ENCODE results near the gene DPH2. TPM values are rescaled to one million over a fixed set of nuclear protein-coding genes. Genes with fewer than 3 reads are reported as not detected.

DPH2 gene
- total and polyA plus RNA-seq, 2 of the 8 experiments (the other 6 are each of a cell fraction or from before 2014, with no cell fraction given): 64.9 to 92.1 TPM

DNA sequence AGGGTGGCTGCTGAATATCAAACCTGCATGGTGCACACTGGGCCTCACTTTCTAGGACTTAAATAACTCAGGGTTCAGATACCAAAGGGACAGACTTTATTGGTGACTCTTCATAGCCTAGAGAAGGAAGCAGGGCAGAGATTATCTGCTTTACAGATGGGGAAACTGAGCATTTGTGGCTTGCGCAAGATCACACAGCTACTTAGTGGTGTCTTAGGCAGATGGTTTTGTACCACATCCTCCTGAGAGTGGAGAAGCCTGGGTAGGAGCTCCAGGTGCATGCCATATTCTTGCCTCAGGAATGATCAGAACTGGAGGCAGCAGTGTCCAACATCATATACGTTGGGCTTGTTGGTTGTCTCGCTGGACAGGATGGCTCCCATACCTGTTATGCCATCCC, 6.8 kb upstream of the DPH2 start:
- H3K9me3 ChIP-seq (ENCODE audit: insufficient read depth in 2 of 2, low read depth in 1 of 2, low read length in 1 of 2): no peaks in the 10 kb centered on the region
- no peaks in the 10 kb centered on the region for H3K79me2 ChIP-seq (ENCODE audit: control insufficient read depth in 1 of 2, insufficient read depth in 2 of 2, low read length in 2 of 2)
- H3K36me3 ChIP-seq (ENCODE audit: control insufficient read depth in 2 of 4, insufficient read depth in 4 of 4, low read length in 3 of 4): peaks cover 0 to 4% (median 2%) of the 10 kb centered on the region in 4 experiments; a peak in 1 of 8 replicates
- no peaks in the 10 kb centered on the region for H3K4me1 ChIP-seq (replicated peaks in 1 of 4; ENCODE audit: control insufficient read depth in 3 of 4, insufficient read depth in 4 of 4, low read length in 3 of 4)
- H2BK5ac ChIP-seq (ENCODE audit: low read depth, low read length): no peak overlapping the region
- no peak overlapping the region for H3K27ac ChIP-seq (ENCODE audit: low read depth, low read length)
- H3K27me3 ChIP-seq (replicated peaks in 1 of 4; ENCODE audit: control insufficient read depth in 3 of 4, extremely low read depth in 1 of 4, insufficient read depth in 3 of 4, low read length in 3 of 4): no peaks in the 10 kb centered on the region
- no peak overlapping the region for H2BK15ac ChIP-seq (ENCODE audit: low read length)
- FAIRE-seq (no peak), DNase-seq (ENCODE audit: low read depth in 1 of 2, low spot score in 2 of 2) (no peak)
- H3K4me3 ChIP-seq (ENCODE audit: extremely low read depth in 1 of 4, insufficient read depth in 2 of 4, low read depth in 3 of 4, low read length in 4 of 4): no peak overlapping the region
- 92% methylated on average over 3 of the region's 3 CpGs; no CpG with 5 or more reads in 1 of the 2 experiments for WGBS, 2 experiments (ENCODE audit: extremely low coverage in 1 of 2, insufficient coverage in 1 of 2, insufficient read length in 1 of 2, insufficient replicate concordance in 2 of 2, low coverage in 1 of 2, low lambda C conversion rate in 2 of 2, missing lambda C conversion rate in 1 of 2)
- CTCF ChIA-PET (ENCODE audit: partially characterized antibody): interaction anchor here (1.4 kb wide), 2 partner anchors 10 to 29 kb away, joined by 3 to 4 read pairs; no protein-coding TSS in a partner anchor
- no peak overlapping the region for H3K9ac ChIP-seq (replicated peaks in 1 of 4; ENCODE audit: extremely low read depth in 1 of 4, low read depth in 3 of 4, low read length in 3 of 4)
- no peak overlapping the region for H2BK20ac ChIP-seq (ENCODE audit: low read length)
- no peak overlapping the region for H2BK12ac ChIP-seq (ENCODE audit: low read depth, low read length)
- no peak overlapping the region for H3K18ac ChIP-seq (ENCODE audit: extremely low read depth, low read length)
- no peak overlapping the region for H4K8ac ChIP-seq (ENCODE audit: extremely low read depth, insufficient read depth, low read length)
- H3K23ac ChIP-seq (ENCODE audit: insufficient read length): no peak overlapping the region
- no peak overlapping the region for H3K4me2 ChIP-seq (ENCODE audit: insufficient read depth in 1 of 2, low read depth in 2 of 2, low read length in 2 of 2)
- no peak overlapping the region for H4K91ac ChIP-seq (replicated peaks; ENCODE audit: insufficient read length, low read length)
- H2AFZ ChIP-seq (ENCODE audit: low read length): no peak overlapping the region
- no peaks in the 10 kb centered on the region for H3K79me1 ChIP-seq (ENCODE audit: low read depth, low read length)
- no peak overlapping the region for H3K56ac ChIP-seq (replicated peaks; ENCODE audit: insufficient read length, low read depth, low read length)
- peaks cover 6% of the 10 kb centered on the region; the same call in 1 of the 2 replicates for H3K23me2 ChIP-seq (ENCODE audit: low read depth, low read length)
- H2AK5ac ChIP-seq (ENCODE audit: low read depth, low read length): no peak overlapping the region
- no peak overlapping the region for H2BK120ac ChIP-seq (replicated peaks; ENCODE audit: low read depth, low read length)
- POLR2A ChIA-PET (ENCODE audit: partially characterized antibody): interaction anchor here (1.0 to 1.8 kb wide), 4 partner anchors 8 to 14 kb away, joined by 3 to 5 read pairs (median 3); no protein-coding TSS in a partner anchor
- no peak overlapping the region for H3K14ac ChIP-seq (ENCODE audit: insufficient read length)
- H4K20me1 ChIP-seq (replicated peaks in 1 of 2; ENCODE audit: control insufficient read depth in 1 of 2, insufficient read depth in 2 of 2, low read length in 2 of 2): peaks cover 0 to 3% of the 10 kb centered on the region in 2 experiments
- H4K5ac ChIP-seq (ENCODE audit: insufficient read length, low read depth, low read length): no peak overlapping the region
- H3K4ac ChIP-seq (replicated peaks; ENCODE audit: insufficient read length, low read depth, low read length): no peak overlapping the region
- TF ChIP-seq POU5F1 (IDR thresholded peaks at IDR 0.05; ENCODE audit: low read depth, low read length) (no peak), BCL11A (IDR thresholded peaks at IDR 0.05; ENCODE audit: low read depth in 2 of 2, low read length in 2 of 2) (no peak), GTF2F1 (IDR thresholded peaks at IDR 0.05; ENCODE audit: borderline replicate concordance, low read depth, low read length) (no peak), CHD2 (IDR thresholded peaks at IDR 0.05; ENCODE audit: low read length) (no peak), SIRT6 (IDR thresholded peaks at IDR 0.05; ENCODE audit: low read length) (no peak), TBP (IDR thresholded peaks at IDR 0.05; ENCODE audit: low read depth, low read length) (no peak), RAD21 (IDR thresholded peaks at IDR 0.05 in 1 of 2, conservative IDR thresholded peaks at IDR 0.05 in 1 of 2; ENCODE audit: low read depth in 2 of 2, low read length in 2 of 2) (no peak), NANOG (IDR thresholded peaks at IDR 0.05; ENCODE audit: insufficient read depth, low read depth, low read length, poor library complexity, severe bottlenecking) (no peak), PHF8 (conservative IDR thresholded peaks at IDR 0.05; ENCODE audit: low read depth, low read length) (no peak), FOSL1 (IDR thresholded peaks at IDR 0.05; ENCODE audit: insufficient read depth, low read depth, low read length) (no peak), BACH1 (IDR thresholded peaks at IDR 0.05; ENCODE audit: low read length) (no peak)
- TF ChIP-seq, protein P1, sequence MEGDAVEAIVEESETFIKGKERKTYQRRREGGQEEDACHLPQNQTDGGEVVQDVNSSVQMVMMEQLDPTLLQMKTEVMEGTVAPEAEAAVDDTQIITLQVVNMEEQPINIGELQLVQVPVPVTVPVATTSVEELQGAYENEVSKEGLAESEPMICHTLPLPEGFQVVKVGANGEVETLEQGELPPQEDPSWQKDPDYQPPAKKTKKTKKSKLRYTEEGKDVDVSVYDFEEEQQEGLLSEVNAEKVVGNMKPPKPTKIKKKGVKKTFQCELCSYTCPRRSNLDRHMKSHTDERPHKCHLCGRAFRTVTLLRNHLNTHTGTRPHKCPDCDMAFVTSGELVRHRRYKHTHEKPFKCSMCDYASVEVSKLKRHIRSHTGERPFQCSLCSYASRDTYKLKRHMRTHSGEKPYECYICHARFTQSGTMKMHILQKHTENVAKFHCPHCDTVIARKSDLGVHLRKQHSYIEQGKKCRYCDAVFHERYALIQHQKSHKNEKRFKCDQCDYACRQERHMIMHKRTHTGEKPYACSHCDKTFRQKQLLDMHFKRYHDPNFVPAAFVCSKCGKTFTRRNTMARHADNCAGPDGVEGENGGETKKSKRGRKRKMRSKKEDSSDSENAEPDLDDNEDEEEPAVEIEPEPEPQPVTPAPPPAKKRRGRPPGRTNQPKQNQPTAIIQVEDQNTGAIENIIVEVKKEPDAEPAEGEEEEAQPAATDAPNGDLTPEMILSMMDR (IDR thresholded peaks at IDR 0.05; ENCODE audit: control extremely low read depth in 1 of 3, insufficient read depth in 1 of 3, low read depth in 1 of 3, low read length in 3 of 3): no peak

Measured in H1 (cell line).